GM12892 (cell line): ENCODE measurements around the gene ABLIM3.

Experiments used
- POLR2A ChIP-seq: IDR thresholded peaks from 2 replicates; pipeline ENCODE4 v1.6.1; 2011; ENCODE audit warnings: low read depth, low read length, control low read depth
- POLR2AphosphoS5 ChIP-seq: IDR thresholded peaks from 2 replicates; pipeline ENCODE4 v1.6.1; 2011; ENCODE audit warnings: low read depth, low read length, control low read depth

- TF ChIP-seq POLR2A (no peak), POLR2AphosphoS5 (no peak)
Measured at GRCh38 chr5:149140197-149141002, 893 bp upstream of the ABLIM3 start.
